ENCODE results near the gene ROR1.

Gene ROR1

GRCh38 chr1:64197076-64197475 lies 423.3 kb downstream of the ROR1 start:
- no peak for TF ChIP-seq CTCF (IDR thresholded peaks at IDR 0.05; ENCODE audit: control extremely low read depth, extremely low read depth, low read depth, missing control alignments)
- POLR2A ChIA-PET: no interaction called here
- DNase-seq (ENCODE audit: extremely low spot score): no peak
- CTCF ChIA-PET: interaction anchor here (0.9 to 1.2 kb wide), 2 partner anchors 60 to 191 kb away, joined by 3 read pairs; no protein-coding TSS in a partner anchor

GRCh38 chr1:64199154-64199553 lies 425.3 kb downstream of the ROR1 start:
- DNase-seq (ENCODE audit: extremely low spot score): no peak
- ChIA-PET CTCF (no interaction called here), POLR2A (no interaction called here)
- no peak for TF ChIP-seq CTCF (IDR thresholded peaks at IDR 0.05; ENCODE audit: control extremely low read depth, extremely low read depth, low read depth, missing control alignments)

GRCh38 chr1:64200064-64200463 lies 426.2 kb downstream of the ROR1 start:
- CTCF ChIA-PET: no interaction called here
- POLR2A ChIA-PET: no interaction called here
- no peak for TF ChIP-seq CTCF (IDR thresholded peaks at IDR 0.05; ENCODE audit: control extremely low read depth, extremely low read depth, low read depth, missing control alignments)
- DNase-seq (ENCODE audit: extremely low spot score): no peak

- TF ChIP-seq CTCF (IDR thresholded peaks at IDR 0.05; ENCODE audit: control extremely low read depth, extremely low read depth, low read depth, missing control alignments): no peak
- ChIA-PET POLR2A (no interaction called here), CTCF (no interaction called here)
- DNase-seq (ENCODE audit: extremely low spot score): no peak
These were observed 429.6 kb downstream of the ROR1 start, which contains the start of gene UBE2U for GRCh38 chr1:64203420-64203819. TSS of gene UBE2U (plus strand) at chr1:64203623. CDS start at chr1:64204051, 428 bp downstream.

GRCh38 chr1:64209221-64209620 lies 435.4 kb downstream of the ROR1 start:
- TF ChIP-seq CTCF (IDR thresholded peaks at IDR 0.05; ENCODE audit: control extremely low read depth, extremely low read depth, low read depth, missing control alignments): no peak
- ChIA-PET CTCF (no interaction called here), POLR2A (no interaction called here)
- DNase-seq (ENCODE audit: extremely low spot score): no peak

- ChIA-PET POLR2A (no interaction called here), CTCF (no interaction called here)
- no peak for DNase-seq (ENCODE audit: extremely low spot score)
- no peak for TF ChIP-seq CTCF (IDR thresholded peaks at IDR 0.05; ENCODE audit: control extremely low read depth, extremely low read depth, low read depth, missing control alignments)
These were observed 438.2 kb downstream of the ROR1 start for GRCh38 chr1:64212031-64212430.

GRCh38 chr1:64215576-64215975 lies 441.8 kb downstream of the ROR1 start:
- no peak for DNase-seq (ENCODE audit: extremely low spot score)
- ChIA-PET POLR2A (no interaction called here), CTCF (no interaction called here)
- no peak for TF ChIP-seq CTCF (IDR thresholded peaks at IDR 0.05; ENCODE audit: control extremely low read depth, extremely low read depth, low read depth, missing control alignments)

Measured in GM10248 (cell line).